CD4-positive, alpha-beta T cell treated with Interferon alpha-2 for 1 hour (primary cell): ENCODE measurements around the gene PNMA6F.
A peak's percentile ranks its signal among the peaks of the same experiment; 100 is the strongest.
"Not testable (repeated sequence)": the region's sequence is repeated elsewhere in the genome, so short reads cannot be mapped to it uniquely, and the experiment has no call there.

Experiments
- DNase-seq, 2 donors: peaks; one replicate each; pipeline ENCODE4 v3.0.0-alpha.2; 2020 to 2022

PNMA6F gene

GRCh38 chrX:153301746-153302145 is 19.8 kb downstream of the PNMA6F start:
- no peak for DNase-seq

GRCh38 chrX:153299855-153300254 is 21.7 kb downstream of the PNMA6F start:
- no peak for DNase-seq

- DNase-seq = no peak
Measured at GRCh38 chrX:153297376-153297775, 24.2 kb downstream of the PNMA6F start.

GRCh38 chrX:153293485-153294071 is 28.0 kb downstream of the PNMA6F start:
- peak in 1 of 2 donors; percentile 3 for DNase-seq

GRCh38 chrX:153288807-153289206 is 32.8 kb downstream of the PNMA6F start:
- DNase-seq = not testable (repeated sequence)

GRCh38 chrX:153285678-153286077 is 35.9 kb downstream of the PNMA6F start:
- DNase-seq = not testable (repeated sequence)

GRCh38 chrX:153283982-153284381 is 37.6 kb downstream of the PNMA6F start:
- DNase-seq = not testable (repeated sequence)

GRCh38 chrX:153281784-153282183 is 39.8 kb downstream of the PNMA6F start:
- not testable (repeated sequence) for DNase-seq

- DNase-seq = not testable (repeated sequence)
Measured at GRCh38 chrX:153279304-153279703, 42.3 kb downstream of the PNMA6F start.

GRCh38 chrX:153276049-153276448 is 45.5 kb downstream of the PNMA6F start:
- DNase-seq = not testable (repeated sequence)

- not testable (repeated sequence) for DNase-seq
Measured at GRCh38 chrX:153275418-153275817, 46.1 kb downstream of the PNMA6F start.

- not testable (repeated sequence) for DNase-seq
Measured at GRCh38 chrX:153272584-153272983, 49.0 kb downstream of the PNMA6F start.

- DNase-seq = not testable (repeated sequence)
Measured at GRCh38 chrX:153272070-153272469, 49.5 kb downstream of the PNMA6F start.
